Activated T-helper 1 cell treated with anti-CD3 and anti-CD28 coated beads, Interleukin-12 subunit alpha, Interleukin-12 subunit beta, Interleukin-2, Interleukin-4 antibody, amounts not matched to agents 30 ng/mL and 10 ng/mL and 1 ng/mL, durations not matched to agents 14 hours and 24 hours and 36 hours (primary cell): ENCODE results near the gene PAFAH1B1. TPM values are rescaled to one million over a fixed set of nuclear protein-coding genes. Genes with fewer than 3 reads are reported as not detected.
A peak's percentile ranks its signal among the peaks of the same experiment; 100 is the strongest.

Experiments
- DNase-seq: peaks from one replicate; pipeline ENCODE4 v3.0.0; 2021; ENCODE audit warnings: low spot score
- H3K27ac Mint-ChIP-seq: one replicate; pipeline ENCODE4 v1.8.0; 2021; ENCODE audit warnings: mild to moderate bottlenecking, mixed read lengths
- H3K27me3 Mint-ChIP-seq: one replicate; pipeline ENCODE4 v1.8.0; 2022; ENCODE audit warnings: mild to moderate bottlenecking, moderate library complexity, mixed read lengths; ENCODE audit not compliant: insufficient read depth
- H3K36me3 Mint-ChIP-seq: one replicate; pipeline ENCODE4 v1.8.0; 2021; ENCODE audit warnings: low read depth, mixed read lengths
- H3K4me1 Mint-ChIP-seq: one replicate; pipeline ENCODE4 v1.8.0; 2021; ENCODE audit warnings: low read depth, mixed read lengths
- H3K4me3 Mint-ChIP-seq: one replicate; pipeline ENCODE4 v1.8.0; 2021; ENCODE audit warnings: mild to moderate bottlenecking, moderate library complexity, mixed read lengths
- H3K9me3 Mint-ChIP-seq: one replicate; pipeline ENCODE4 v1.8.0; 2021; ENCODE audit warnings: mixed read lengths
- intact Hi-C: fragments of 100-400 bp; cut with micrococcal nuclease; formaldehyde crosslinking; loops from one replicate; pipeline ENCODE4 v1.15.1; 2024
- total RNA-seq: library from RNA; stranded (reverse); gene quantifications from 2 replicates; pipeline ENCODE4 v1.2.3, GENCODE V29; 2022

Gene PAFAH1B1
- total RNA-seq, 1 donor from 2014 or later = 167 TPM

GRCh38 chr17:2719861-2720260, 126.4 kb downstream of the PAFAH1B1 start:
- intact Hi-C loops = no loop called here
- Mint-ChIP-seq H3K36me3 (no peaks in the 10 kb centered on the region), H3K9me3 (no peaks in the 10 kb centered on the region)

GRCh38 chr17:2721603-2722002, 128.1 kb downstream of the PAFAH1B1 start:
- H3K27ac Mint-ChIP-seq = no peak overlapping the region
- intact Hi-C loops = no loop called here

More at GRCh38 chr17:2719861-2720260, 126.4 kb downstream of the PAFAH1B1 start:
- no peak overlapping the region for H3K27ac Mint-ChIP-seq
- DNase-seq = no peak
- peaks cover 8% of the 10 kb centered on the region for H3K4me1 Mint-ChIP-seq
- peaks cover 10% of the 10 kb centered on the region for H3K27me3 Mint-ChIP-seq
- no peak overlapping the region for H3K4me3 Mint-ChIP-seq

DNA sequence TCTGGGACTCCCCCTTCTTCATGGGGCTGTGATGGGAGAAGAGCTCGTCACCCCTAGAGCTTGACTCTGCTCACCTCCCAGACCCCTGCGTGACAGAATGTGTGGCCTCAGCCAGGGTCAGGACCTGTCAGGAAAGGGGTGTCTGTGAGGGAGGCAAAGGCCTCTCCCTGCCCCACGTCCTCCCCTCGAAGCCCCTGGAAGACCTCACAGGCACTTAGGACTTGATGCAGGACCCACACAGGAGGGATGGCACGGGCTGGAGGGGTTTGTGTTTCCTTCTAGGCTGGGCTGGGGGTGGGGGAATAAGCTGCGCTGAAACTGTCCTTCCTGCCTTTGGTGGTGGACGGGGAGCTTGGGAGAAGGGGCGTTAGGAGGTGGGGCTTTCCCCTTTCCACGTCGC, 129.2 kb downstream of the PAFAH1B1 start:
- H3K4me1 Mint-ChIP-seq = peaks cover 8% of the 10 kb centered on the region
- intact Hi-C loops = no loop called here
- H3K9me3 Mint-ChIP-seq = no peaks in the 10 kb centered on the region
- no peaks in the 10 kb centered on the region for H3K36me3 Mint-ChIP-seq
- DNase-seq = no peak
- H3K27ac Mint-ChIP-seq = no peak overlapping the region
- peaks cover 21% of the 10 kb centered on the region for H3K27me3 Mint-ChIP-seq
- H3K4me3 Mint-ChIP-seq = no peak overlapping the region

More at GRCh38 chr17:2721603-2722002, 128.1 kb downstream of the PAFAH1B1 start:
- Mint-ChIP-seq H3K4me3 (no peak overlapping the region), H3K9me3 (no peaks in the 10 kb centered on the region), H3K36me3 (no peaks in the 10 kb centered on the region), H3K27me3 (peaks cover 17% of the 10 kb centered on the region), H3K4me1 (peaks cover 8% of the 10 kb centered on the region)
- DNase-seq = no peak

DNA sequence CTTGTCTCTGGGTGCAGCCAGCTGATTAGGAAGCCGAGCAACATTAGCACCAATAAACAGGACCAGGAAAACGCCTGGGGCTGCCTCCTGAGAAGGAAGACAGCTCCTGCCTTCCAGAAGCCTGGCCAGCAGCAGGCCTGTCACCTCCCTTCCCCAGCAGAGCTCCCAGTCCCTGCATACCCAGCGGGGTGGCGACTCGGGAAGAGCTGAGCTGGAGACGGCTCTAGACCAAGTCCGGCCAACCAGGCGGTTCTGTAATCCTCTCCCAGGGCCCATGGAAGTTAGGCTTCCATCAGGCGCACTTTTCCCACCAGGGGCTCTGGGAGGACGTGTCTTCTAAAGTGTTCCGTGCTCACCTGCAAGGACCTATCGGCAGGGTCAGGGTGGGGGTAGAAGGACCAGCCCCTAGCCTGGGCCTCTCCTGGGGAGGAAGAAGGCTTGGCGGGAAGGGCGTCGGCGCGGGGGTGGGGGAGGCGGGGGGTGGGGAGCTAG, 130.1 kb downstream of the PAFAH1B1 start:
- DNase-seq = no peak
- Mint-ChIP-seq H3K9me3 (no peaks in the 10 kb centered on the region), H3K4me1 (peaks cover 8% of the 10 kb centered on the region), H3K36me3 (no peaks in the 10 kb centered on the region), H3K27me3 (peaks cover 21% of the 10 kb centered on the region), H3K4me3 (no peak overlapping the region), H3K27ac (no peak overlapping the region)
- intact Hi-C loops = no loop called here

DNA sequence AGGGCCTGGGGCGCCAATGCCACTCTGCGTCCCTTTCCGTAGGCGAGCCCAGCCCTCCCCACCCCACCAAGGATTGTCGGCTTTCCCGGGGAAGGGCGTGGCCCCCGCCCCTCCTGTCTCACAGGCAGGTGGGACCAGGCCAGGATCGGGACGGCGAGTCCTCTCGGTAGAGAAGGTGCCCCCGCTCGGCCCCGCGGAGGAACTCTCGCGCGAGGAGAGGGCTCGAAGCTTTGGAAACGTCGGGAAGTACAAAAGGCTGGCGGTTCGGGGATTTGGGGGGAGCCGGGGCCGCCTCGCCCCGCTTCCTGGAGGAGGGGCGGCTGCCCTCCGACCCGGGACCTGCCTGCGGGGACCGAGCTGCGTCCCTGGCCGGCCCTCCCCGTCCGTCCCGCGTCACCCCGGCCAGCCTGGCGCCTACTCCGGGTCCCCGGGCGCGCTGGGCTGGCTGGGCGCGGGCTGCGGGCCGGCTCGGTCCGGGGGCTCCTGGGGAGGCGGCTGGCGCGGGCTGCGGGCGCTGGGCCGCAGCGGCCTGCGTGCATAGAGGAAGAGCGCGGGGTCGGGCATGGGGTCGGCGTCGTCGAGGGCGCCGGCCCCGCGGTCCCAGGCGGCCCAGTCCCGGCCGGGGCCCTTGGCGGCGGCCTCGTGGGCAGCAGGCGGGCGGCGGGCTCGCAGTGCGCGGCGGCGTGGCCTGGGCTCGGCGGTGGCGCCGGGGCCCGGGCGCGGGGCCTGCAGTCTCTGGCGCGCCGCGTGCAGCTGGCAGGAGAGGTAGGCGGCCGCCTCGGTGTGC, 130.7 kb downstream of the PAFAH1B1 start:
- intact Hi-C loops = no loop called here
- peaks cover 22% of the 10 kb centered on the region for H3K27me3 Mint-ChIP-seq

GRCh38 chr17:2724784-2725164, 131.3 kb downstream of the PAFAH1B1 start:
- H3K36me3 Mint-ChIP-seq = no peaks in the 10 kb centered on the region
- DNase-seq = no peak
- H3K27ac Mint-ChIP-seq = no peak overlapping the region
- H3K4me3 Mint-ChIP-seq = no peak overlapping the region
- H3K27me3 Mint-ChIP-seq = peaks cover 23% of the 10 kb centered on the region
- H3K9me3 Mint-ChIP-seq = no peaks in the 10 kb centered on the region
- intact Hi-C loops = no loop called here
- peaks cover 8% of the 10 kb centered on the region for H3K4me1 Mint-ChIP-seq

More for the DNA sequence above, 130.7 kb downstream of the PAFAH1B1 start:
- Mint-ChIP-seq H3K4me3 (peak overlapping the region; percentile 33), H3K27ac (no peak overlapping the region), H3K9me3 (no peaks in the 10 kb centered on the region), H3K4me1 (peaks cover 8% of the 10 kb centered on the region), H3K36me3 (no peaks in the 10 kb centered on the region)
- DNase-seq = no peak

DNA sequence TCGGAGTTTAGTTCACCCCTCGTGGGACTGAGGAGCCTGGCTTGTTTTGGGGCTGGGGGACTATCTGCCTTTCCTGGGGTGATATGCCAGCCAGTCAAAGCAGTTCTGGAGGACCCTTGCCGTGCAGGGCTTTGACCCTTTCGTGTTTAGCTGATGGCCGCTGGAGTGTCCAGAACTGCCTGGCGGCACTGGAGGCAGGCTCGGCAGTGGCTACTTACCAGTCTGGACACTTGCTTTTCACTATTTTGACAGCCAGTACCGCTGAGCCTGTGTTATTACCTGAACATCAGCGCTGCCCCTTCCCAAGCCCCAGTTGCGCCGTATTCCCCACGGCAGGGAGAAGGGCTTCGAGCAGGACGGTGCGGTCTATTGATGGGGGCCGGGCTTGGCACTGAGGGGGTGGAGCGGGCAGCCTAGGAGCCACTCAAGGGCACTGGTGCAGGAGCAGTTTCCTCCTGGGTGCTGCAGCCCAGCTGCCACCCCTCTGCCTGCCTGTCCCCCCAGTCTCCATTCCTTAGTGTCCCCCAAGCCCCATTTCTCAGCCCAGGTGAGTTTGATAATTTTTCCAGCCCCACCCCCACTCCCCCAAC, 137.4 kb downstream of the PAFAH1B1 start:
- H3K9me3 Mint-ChIP-seq = no peaks in the 10 kb centered on the region
- no peak overlapping the region for H3K27ac Mint-ChIP-seq
- no peaks in the 10 kb centered on the region for H3K4me1 Mint-ChIP-seq
- peaks cover 13% of the 10 kb centered on the region for H3K27me3 Mint-ChIP-seq
- no peak overlapping the region for H3K4me3 Mint-ChIP-seq
- H3K36me3 Mint-ChIP-seq = no peaks in the 10 kb centered on the region
- intact Hi-C loops = no loop called here
- DNase-seq = no peak

DNA sequence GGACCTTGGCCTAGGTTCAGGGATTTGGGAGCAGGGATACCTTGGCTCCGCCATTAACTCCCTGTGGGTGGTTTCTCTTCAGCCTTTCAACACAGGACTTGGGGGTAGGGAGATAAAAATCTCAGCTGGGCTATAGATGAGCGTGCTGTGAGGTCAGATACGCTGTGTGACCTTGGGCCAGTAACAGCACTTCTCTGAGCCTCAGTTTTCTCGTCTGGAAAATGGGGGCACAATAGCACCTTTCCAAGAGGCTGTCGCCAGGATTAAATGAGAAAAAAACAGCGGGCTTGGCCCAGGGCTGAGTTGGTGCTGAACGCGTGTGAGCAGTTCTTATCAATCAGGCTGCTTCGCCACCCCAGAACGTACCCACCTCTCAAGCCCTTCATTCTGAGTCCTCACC, 138.4 kb downstream of the PAFAH1B1 start:
- Mint-ChIP-seq H3K36me3 (no peaks in the 10 kb centered on the region), H3K27ac (no peak overlapping the region), H3K4me1 (no peaks in the 10 kb centered on the region), H3K27me3 (peaks cover 12% of the 10 kb centered on the region), H3K9me3 (no peaks in the 10 kb centered on the region), H3K4me3 (no peak overlapping the region)
- no peak for DNase-seq
- intact Hi-C loops = no loop called here

GRCh38 chr17:2734939-2735338, 141.5 kb downstream of the PAFAH1B1 start:
- H3K9me3 Mint-ChIP-seq = no peaks in the 10 kb centered on the region
- no peak for DNase-seq
- H3K27me3 Mint-ChIP-seq = peaks cover 4% of the 10 kb centered on the region
- H3K4me3 Mint-ChIP-seq = no peak overlapping the region
- no peak overlapping the region for H3K27ac Mint-ChIP-seq
- H3K4me1 Mint-ChIP-seq = no peaks in the 10 kb centered on the region
- intact Hi-C loops = no loop called here
- H3K36me3 Mint-ChIP-seq = no peaks in the 10 kb centered on the region

Other genes starting within 250 kb of the PAFAH1B1 start
- gene MNT, start 192.6 kb upstream of the PAFAH1B1 start, total RNA-seq = 31.5 and 35.9 TPM in 2 replicates
- gene METTL16, start 81.8 kb upstream of the PAFAH1B1 start, total RNA-seq = 53.9 and 57.9 TPM in 2 replicates
- 173 and 179 TPM in 2 replicates for gene CLUH, start 118.1 kb downstream of the PAFAH1B1 start, total RNA-seq
- gene CCDC92B, start 156.0 kb downstream of the PAFAH1B1 start, total RNA-seq = 0.23 TPM in 1 of 2 replicates, not detected in the other
- 0.20 and 0.34 TPM in 2 replicates for gene RAP1GAP2, start 202.8 kb downstream of the PAFAH1B1 start, total RNA-seq